Mesothelial cell of epicardium (in vitro differentiated cells): ENCODE measurements around the gene GDF9. TPM values are rescaled to one million over a fixed set of nuclear protein-coding genes. Genes with fewer than 3 reads are reported as not detected.

Experiments used
- DNase-seq, 2 experiments: peaks; one replicate each; pipeline ENCODE4 v3.0.0; 2021; ENCODE audit warnings: low spot score in 2 of 2; ENCODE audit not compliant: unreplicated experiment in 2 of 2
- H3K27ac Mint-ChIP-seq: 2 replicates; pipeline ENCODE4 v1.8.0; 2021; ENCODE audit warnings: mixed read lengths
- H3K27me3 Mint-ChIP-seq: 2 replicates; pipeline ENCODE4 v1.8.0; 2021; ENCODE audit warnings: low read depth, mixed read lengths
- H3K36me3 Mint-ChIP-seq: 2 replicates; pipeline ENCODE4 v1.8.0; 2021; ENCODE audit warnings: mixed read lengths
- H3K4me1 Mint-ChIP-seq: 2 replicates; pipeline ENCODE4 v1.8.0; 2021; ENCODE audit warnings: mixed read lengths
- H3K4me3 Mint-ChIP-seq: 2 replicates; pipeline ENCODE4 v1.8.0; 2021; ENCODE audit warnings: mild to moderate bottlenecking, moderate library complexity, mixed read lengths
- H3K9me3 Mint-ChIP-seq: 2 replicates; pipeline ENCODE4 v1.8.0; 2021; ENCODE audit warnings: mixed read lengths
- total RNA-seq: library from RNA; stranded (reverse); gene quantifications from 3 replicates; pipeline ENCODE4 v1.2.1, GENCODE V29; 2021
- TF ChIP-seq, protein P1 (sequence below): fragments of 200-600 bp; sonication (generic); IDR thresholded peaks from one replicate; pipeline ENCODE4 v1.5.0; 2021; ENCODE audit warnings: antibody characterized with exemption; ENCODE audit not compliant: unreplicated experiment

The GDF9 gene
- total RNA-seq, 1 donor from 2014 or later: 0.98 TPM

DNA sequence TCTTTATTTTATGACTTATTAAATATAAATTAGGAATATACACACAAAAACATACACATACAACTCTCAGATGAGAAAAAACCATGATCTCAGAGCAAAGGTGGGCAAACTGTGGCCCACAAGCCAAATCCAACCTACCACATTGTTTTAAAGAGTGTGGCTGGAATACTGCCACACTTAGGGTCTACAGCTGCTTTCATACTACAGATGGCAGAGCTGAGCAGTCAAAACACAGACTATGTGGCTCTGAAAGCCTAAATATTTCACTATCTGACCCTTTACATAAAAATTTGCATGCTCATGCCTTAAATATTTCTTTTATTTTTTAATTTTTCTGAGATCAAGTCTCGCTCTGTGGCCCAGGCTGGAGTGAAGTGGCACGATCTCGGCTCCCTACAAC is 35.5 kb upstream of the GDF9 start:
- Mint-ChIP-seq H3K4me3 (no peak overlapping the region), H3K27me3 (no peaks in the 10 kb centered on the region), H3K9me3 (no peaks in the 10 kb centered on the region), H3K36me3 (peaks cover 34% of the 10 kb centered on the region), H3K4me1 (no peaks in the 10 kb centered on the region), H3K27ac (no peak overlapping the region)
- TF ChIP-seq, protein P1, sequence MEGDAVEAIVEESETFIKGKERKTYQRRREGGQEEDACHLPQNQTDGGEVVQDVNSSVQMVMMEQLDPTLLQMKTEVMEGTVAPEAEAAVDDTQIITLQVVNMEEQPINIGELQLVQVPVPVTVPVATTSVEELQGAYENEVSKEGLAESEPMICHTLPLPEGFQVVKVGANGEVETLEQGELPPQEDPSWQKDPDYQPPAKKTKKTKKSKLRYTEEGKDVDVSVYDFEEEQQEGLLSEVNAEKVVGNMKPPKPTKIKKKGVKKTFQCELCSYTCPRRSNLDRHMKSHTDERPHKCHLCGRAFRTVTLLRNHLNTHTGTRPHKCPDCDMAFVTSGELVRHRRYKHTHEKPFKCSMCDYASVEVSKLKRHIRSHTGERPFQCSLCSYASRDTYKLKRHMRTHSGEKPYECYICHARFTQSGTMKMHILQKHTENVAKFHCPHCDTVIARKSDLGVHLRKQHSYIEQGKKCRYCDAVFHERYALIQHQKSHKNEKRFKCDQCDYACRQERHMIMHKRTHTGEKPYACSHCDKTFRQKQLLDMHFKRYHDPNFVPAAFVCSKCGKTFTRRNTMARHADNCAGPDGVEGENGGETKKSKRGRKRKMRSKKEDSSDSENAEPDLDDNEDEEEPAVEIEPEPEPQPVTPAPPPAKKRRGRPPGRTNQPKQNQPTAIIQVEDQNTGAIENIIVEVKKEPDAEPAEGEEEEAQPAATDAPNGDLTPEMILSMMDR: no peak
- no peak for DNase-seq

DNA sequence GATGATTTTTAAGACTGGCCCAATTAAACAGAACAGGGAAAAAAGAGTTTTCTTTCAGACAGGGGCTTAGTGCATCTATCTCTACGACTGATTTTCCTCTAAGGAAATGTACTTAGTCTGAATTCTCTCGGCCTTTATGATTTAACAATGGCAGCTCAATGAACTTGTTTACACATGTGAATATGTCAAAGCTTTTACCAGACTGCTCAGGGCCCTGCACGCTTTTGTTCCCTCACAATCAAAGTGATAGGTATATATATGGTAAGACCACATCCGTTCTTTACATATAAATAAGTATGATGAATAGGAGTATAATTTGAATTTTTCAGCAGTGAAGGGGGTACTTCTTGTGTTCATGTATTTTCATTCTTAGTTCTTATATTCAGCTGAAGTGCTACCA is 34.8 kb upstream of the GDF9 start:
- H3K27ac Mint-ChIP-seq: no peak overlapping the region
- H3K9me3 Mint-ChIP-seq: no peaks in the 10 kb centered on the region
- H3K4me1 Mint-ChIP-seq: no peaks in the 10 kb centered on the region
- H3K36me3 Mint-ChIP-seq: peaks cover 41% of the 10 kb centered on the region
- no peaks in the 10 kb centered on the region for H3K27me3 Mint-ChIP-seq
- no peak for DNase-seq
- no peak overlapping the region for H3K4me3 Mint-ChIP-seq
- TF ChIP-seq, protein P1: no peak

GRCh38 chr5:132898094-132898493 is 31.8 kb upstream of the GDF9 start:
- no peak for DNase-seq
- no peaks in the 10 kb centered on the region for H3K4me1 Mint-ChIP-seq
- peaks cover 50% of the 10 kb centered on the region for H3K36me3 Mint-ChIP-seq
- no peak overlapping the region for H3K4me3 Mint-ChIP-seq
- H3K27me3 Mint-ChIP-seq: no peaks in the 10 kb centered on the region
- no peaks in the 10 kb centered on the region for H3K9me3 Mint-ChIP-seq
- TF ChIP-seq, protein P1: no peak
- no peak overlapping the region for H3K27ac Mint-ChIP-seq

GRCh38 chr5:132896685-132897084 is 30.4 kb upstream of the GDF9 start:
- TF ChIP-seq, protein P1: no peak
- Mint-ChIP-seq H3K36me3 (peaks cover 60% of the 10 kb centered on the region), H3K4me3 (no peak overlapping the region), H3K27me3 (no peaks in the 10 kb centered on the region), H3K4me1 (no peaks in the 10 kb centered on the region), H3K9me3 (no peaks in the 10 kb centered on the region), H3K27ac (no peak overlapping the region)
- DNase-seq: no peak

DNA sequence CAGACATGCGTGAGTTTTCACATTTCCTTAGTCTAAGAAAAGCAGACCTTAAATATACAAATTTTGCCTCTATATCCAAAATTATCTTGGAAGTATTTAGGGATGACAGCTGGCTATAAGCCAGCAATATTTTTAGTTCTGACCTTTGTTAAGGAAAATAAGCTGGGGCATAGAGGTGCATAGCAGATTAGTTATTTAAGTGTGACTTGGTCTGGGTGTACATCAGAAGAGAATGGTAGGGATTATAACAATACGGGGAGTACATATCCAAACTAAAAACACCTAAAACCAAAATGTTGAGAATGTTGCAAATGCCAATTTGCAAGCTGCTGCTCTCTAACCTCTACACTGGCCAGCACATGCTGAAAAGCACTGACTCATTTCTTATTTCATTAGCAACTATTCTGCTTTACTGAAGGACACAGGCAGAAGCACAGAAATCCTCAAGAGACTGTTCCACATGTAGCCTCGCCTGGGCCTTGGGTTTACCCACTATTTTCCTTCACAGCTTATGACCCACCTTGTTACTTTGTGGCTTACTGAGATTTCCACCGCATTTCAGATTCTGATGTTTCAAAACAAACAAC is 29.5 kb upstream of the GDF9 start:
- Mint-ChIP-seq H3K9me3 (no peaks in the 10 kb centered on the region), H3K27ac (no peak overlapping the region), H3K4me3 (no peak overlapping the region), H3K4me1 (no peaks in the 10 kb centered on the region), H3K36me3 (peaks cover 56% of the 10 kb centered on the region), H3K27me3 (no peaks in the 10 kb centered on the region)
- DNase-seq: no peak
- TF ChIP-seq, protein P1: no peak

- Mint-ChIP-seq H3K9me3 (no peaks in the 10 kb centered on the region), H3K27me3 (no peaks in the 10 kb centered on the region), H3K27ac (no peak overlapping the region), H3K4me3 (no peak overlapping the region), H3K36me3 (peaks cover 56% of the 10 kb centered on the region), H3K4me1 (no peaks in the 10 kb centered on the region)
- no peak for DNase-seq
- TF ChIP-seq, protein P1: no peak
These were observed 24.5 kb upstream of the GDF9 start for GRCh38 chr5:132890817-132891216.
